ENCODE measurements around the gene SUGCT. TPM values are rescaled to one million over a fixed set of nuclear protein-coding genes. Genes with fewer than 3 reads are reported as not detected.

SUGCT gene
- total and polyA plus RNA-seq, 7 donors, result 2.4 to 7.3 (median 3.2) TPM

- no peaks in the 10 kb centered on the region for H3K9me3 ChIP-seq
- TF ChIP-seq, protein P1, sequence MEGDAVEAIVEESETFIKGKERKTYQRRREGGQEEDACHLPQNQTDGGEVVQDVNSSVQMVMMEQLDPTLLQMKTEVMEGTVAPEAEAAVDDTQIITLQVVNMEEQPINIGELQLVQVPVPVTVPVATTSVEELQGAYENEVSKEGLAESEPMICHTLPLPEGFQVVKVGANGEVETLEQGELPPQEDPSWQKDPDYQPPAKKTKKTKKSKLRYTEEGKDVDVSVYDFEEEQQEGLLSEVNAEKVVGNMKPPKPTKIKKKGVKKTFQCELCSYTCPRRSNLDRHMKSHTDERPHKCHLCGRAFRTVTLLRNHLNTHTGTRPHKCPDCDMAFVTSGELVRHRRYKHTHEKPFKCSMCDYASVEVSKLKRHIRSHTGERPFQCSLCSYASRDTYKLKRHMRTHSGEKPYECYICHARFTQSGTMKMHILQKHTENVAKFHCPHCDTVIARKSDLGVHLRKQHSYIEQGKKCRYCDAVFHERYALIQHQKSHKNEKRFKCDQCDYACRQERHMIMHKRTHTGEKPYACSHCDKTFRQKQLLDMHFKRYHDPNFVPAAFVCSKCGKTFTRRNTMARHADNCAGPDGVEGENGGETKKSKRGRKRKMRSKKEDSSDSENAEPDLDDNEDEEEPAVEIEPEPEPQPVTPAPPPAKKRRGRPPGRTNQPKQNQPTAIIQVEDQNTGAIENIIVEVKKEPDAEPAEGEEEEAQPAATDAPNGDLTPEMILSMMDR (IDR thresholded peaks at IDR 0.05), result no peak
- 95 to 98% (median 97%) methylated on average over 6 of the region's 6 CpGs for WGBS, 3 donors
- intact Hi-C loops (cut with DNase I), result no loop called here
- DNase-seq (no peak), ATAC-seq (no peak)
- no peaks in the 10 kb centered on the region for H3K36me3 ChIP-seq (ENCODE audit: insufficient read depth in 1 of 2, low read depth in 1 of 2)
- H3K4me3 ChIP-seq, result no peak overlapping the region
- H3K4me1 ChIP-seq, result no peaks in the 10 kb centered on the region
- H3K27ac ChIP-seq, result no peak overlapping the region
- no peaks in the 10 kb centered on the region for H3K27me3 ChIP-seq (ENCODE audit: insufficient read depth in 3 of 3, low read length in 2 of 3)
Measured at GRCh38 chr7:40711706-40712105, 576.9 kb downstream of the SUGCT start.

DNA sequence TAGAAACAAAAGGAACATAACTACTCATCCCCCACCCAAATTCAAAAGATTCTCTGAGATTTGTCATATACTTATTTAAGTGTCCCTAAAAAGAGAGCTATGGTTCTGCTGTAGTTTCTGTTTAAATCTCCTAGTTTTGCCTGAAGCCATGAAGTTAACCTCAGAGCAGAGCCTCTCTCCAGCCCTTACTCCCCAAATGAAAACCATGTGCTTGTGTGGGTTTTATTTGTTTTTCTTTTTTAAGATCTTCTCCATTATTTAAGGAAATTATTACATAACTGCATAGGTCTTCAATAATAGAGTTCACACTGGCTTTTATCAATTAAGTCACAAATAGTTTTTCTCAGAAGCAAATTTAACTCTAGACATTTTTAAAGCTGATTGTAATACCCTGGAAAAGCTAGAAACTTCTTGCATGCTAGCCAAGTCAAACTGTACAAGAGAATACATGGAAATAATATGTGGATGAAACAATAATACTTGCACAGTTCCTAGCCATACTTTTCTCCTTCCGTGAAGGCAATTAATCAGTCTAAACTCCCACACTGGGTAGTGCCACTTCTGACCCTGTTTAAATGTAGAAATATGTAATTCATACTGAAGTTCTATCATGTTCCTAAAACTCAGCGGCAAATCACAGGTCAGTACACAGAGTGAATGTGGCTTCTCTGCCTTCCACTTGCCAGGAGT lies 579.7 kb downstream of the SUGCT start:
- H3K4me3 ChIP-seq, result no peak overlapping the region
- DNase-seq, result no peak
- H3K27me3 ChIP-seq (ENCODE audit: insufficient read depth in 3 of 3, low read length in 2 of 3), result no peaks in the 10 kb centered on the region
- TF ChIP-seq, protein P1 (IDR thresholded peaks at IDR 0.05), result no peak
- no peaks in the 10 kb centered on the region for H3K36me3 ChIP-seq (ENCODE audit: insufficient read depth in 1 of 2, low read depth in 1 of 2)
- intact Hi-C loops (cut with DNase I), result no loop called here
- no peak overlapping the region for H3K27ac ChIP-seq
- no peak for ATAC-seq
- no peaks in the 10 kb centered on the region for H3K4me1 ChIP-seq
- no peaks in the 10 kb centered on the region for H3K9me3 ChIP-seq
- WGBS, 3 donors, result 70 to 74% (median 71%) methylated on average over 2 of the region's 2 CpGs

- Histone ChIP-seq H3K9me3 (no peaks in the 10 kb centered on the region), H3K27ac (no peak overlapping the region), H3K4me1 (no peaks in the 10 kb centered on the region), H3K4me3 (no peak overlapping the region), H3K36me3 (ENCODE audit: insufficient read depth in 1 of 2, low read depth in 1 of 2) (no peaks in the 10 kb centered on the region), H3K27me3 (ENCODE audit: insufficient read depth in 3 of 3, low read length in 2 of 3) (no peaks in the 10 kb centered on the region)
- no peak for ATAC-seq
- intact Hi-C loops (cut with DNase I), result no loop called here
- WGBS, 3 donors, result 71 to 92% (median 71%) methylated on average over 3 of the region's 3 CpGs
- TF ChIP-seq, protein P1 (IDR thresholded peaks at IDR 0.05), result no peak
- no peak for DNase-seq
Measured at GRCh38 chr7:40715053-40715430, 580.2 kb downstream of the SUGCT start.

GRCh38 chr7:40716052-40716451 lies 581.2 kb downstream of the SUGCT start:
- H3K36me3 ChIP-seq (ENCODE audit: insufficient read depth in 1 of 2, low read depth in 1 of 2), result no peaks in the 10 kb centered on the region
- TF ChIP-seq, protein P1 (IDR thresholded peaks at IDR 0.05), result no peak
- no peak overlapping the region for H3K4me3 ChIP-seq
- no peaks in the 10 kb centered on the region for H3K27me3 ChIP-seq (ENCODE audit: insufficient read depth in 3 of 3, low read length in 2 of 3)
- DNase-seq, result no peak
- no peaks in the 10 kb centered on the region for H3K9me3 ChIP-seq
- peak in 1 of 4 donors; percentile 50 for ATAC-seq
- no peaks in the 10 kb centered on the region for H3K4me1 ChIP-seq
- intact Hi-C loops (cut with DNase I), result no loop called here
- no peak overlapping the region for H3K27ac ChIP-seq

- peak; percentile 78 to 87 (median 83) for ATAC-seq
- Histone ChIP-seq H3K27me3 (ENCODE audit: insufficient read depth in 3 of 3, low read length in 2 of 3) (no peaks in the 10 kb centered on the region), H3K27ac (no peak overlapping the region), H3K4me1 (no peaks in the 10 kb centered on the region), H3K9me3 (no peaks in the 10 kb centered on the region), H3K4me3 (no peak overlapping the region), H3K36me3 (ENCODE audit: insufficient read depth in 1 of 2, low read depth in 1 of 2) (no peaks in the 10 kb centered on the region)
- WGBS, 3 donors, result 18 to 30% (median 25%) methylated on average over 9 of the region's 9 CpGs
- intact Hi-C loops (cut with DNase I), result no loop called here
- TF ChIP-seq, protein P1 (IDR thresholded peaks at IDR 0.05), result no peak
- peak; percentile 64 to 76 for DNase-seq
Measured at GRCh38 chr7:40717242-40717641, 582.4 kb downstream of the SUGCT start.
